Left kidney (tissue), 8 donors: ENCODE results near the gene ZNF785. TPM values are rescaled to one million over a fixed set of nuclear protein-coding genes. Genes with fewer than 3 reads are reported as not detected.
A peak's percentile ranks its signal among the peaks of the same experiment; 100 is the strongest.
"Not testable (repeated sequence)": the region's sequence is repeated elsewhere in the genome, so short reads cannot be mapped to it uniquely, and the experiment has no call there.

Experiments
- DNase-seq: peaks from one replicate; pipeline ENCODE4 v3.0.0-alpha.2; 2013
- long read RNA-seq, 8 donors: transcript quantifications; one replicate each; lab custom pipeline, GENCODE V29; 2026
- polyA plus RNA-seq: library from polyadenylated mRNA; unstranded; fragments of 120-200 nt; gene quantifications from one replicate; pipeline ENCODE4 v1.2.1, GENCODE V29; 2013; ENCODE audit not compliant: insufficient read length

The ZNF785 gene
- polyA plus RNA-seq: 30.0 TPM
- long read RNA-seq, donor 1, transcript ZNF785-201 (3 exons, 3,282 nt): major isoform, 9 of 9 reads
- long read RNA-seq, donor 1, partial matches to known transcripts: 0 of 9 reads
- long read RNA-seq, donor 1, other reads (novel, unspliced or antisense): 0 of 9 reads
- long read RNA-seq, donor 2, transcript ZNF785-201 (3 exons, 3,282 nt): major isoform, 10 of 10 reads
- long read RNA-seq, donor 2, partial matches to known transcripts: 0 of 10 reads
- long read RNA-seq, donor 2, other reads (novel, unspliced or antisense): 0 of 10 reads
- long read RNA-seq, donor 3, partial matches to known transcripts: 0 of 3 reads
- long read RNA-seq, donor 3, other reads (novel, unspliced or antisense): 0 of 3 reads
- long read RNA-seq, donor 4, partial matches to known transcripts: 0 of 1 reads
- long read RNA-seq, donor 4, other reads (novel, unspliced or antisense): 0 of 1 reads
- long read RNA-seq, donor 5, partial matches to known transcripts: 0 of 4 reads
- long read RNA-seq, donor 5, other reads (novel, unspliced or antisense): 0 of 4 reads
- long read RNA-seq, donor 6, partial matches to known transcripts: 0 of 3 reads
- long read RNA-seq, donor 6, other reads (novel, unspliced or antisense): 0 of 3 reads
- long read RNA-seq, donor 7, transcript ZNF785-201 (3 exons, 3,282 nt): major isoform, 10 of 10 reads
- long read RNA-seq, donor 7, partial matches to known transcripts: 0 of 10 reads
- long read RNA-seq, donor 7, other reads (novel, unspliced or antisense): 0 of 10 reads
- long read RNA-seq, donor 8, transcript ZNF785-201 (3 exons, 3,282 nt): major isoform, 7 of 7 reads
- long read RNA-seq, donor 8, partial matches to known transcripts: 0 of 7 reads
- long read RNA-seq, donor 8, other reads (novel, unspliced or antisense): 0 of 7 reads

DNA sequence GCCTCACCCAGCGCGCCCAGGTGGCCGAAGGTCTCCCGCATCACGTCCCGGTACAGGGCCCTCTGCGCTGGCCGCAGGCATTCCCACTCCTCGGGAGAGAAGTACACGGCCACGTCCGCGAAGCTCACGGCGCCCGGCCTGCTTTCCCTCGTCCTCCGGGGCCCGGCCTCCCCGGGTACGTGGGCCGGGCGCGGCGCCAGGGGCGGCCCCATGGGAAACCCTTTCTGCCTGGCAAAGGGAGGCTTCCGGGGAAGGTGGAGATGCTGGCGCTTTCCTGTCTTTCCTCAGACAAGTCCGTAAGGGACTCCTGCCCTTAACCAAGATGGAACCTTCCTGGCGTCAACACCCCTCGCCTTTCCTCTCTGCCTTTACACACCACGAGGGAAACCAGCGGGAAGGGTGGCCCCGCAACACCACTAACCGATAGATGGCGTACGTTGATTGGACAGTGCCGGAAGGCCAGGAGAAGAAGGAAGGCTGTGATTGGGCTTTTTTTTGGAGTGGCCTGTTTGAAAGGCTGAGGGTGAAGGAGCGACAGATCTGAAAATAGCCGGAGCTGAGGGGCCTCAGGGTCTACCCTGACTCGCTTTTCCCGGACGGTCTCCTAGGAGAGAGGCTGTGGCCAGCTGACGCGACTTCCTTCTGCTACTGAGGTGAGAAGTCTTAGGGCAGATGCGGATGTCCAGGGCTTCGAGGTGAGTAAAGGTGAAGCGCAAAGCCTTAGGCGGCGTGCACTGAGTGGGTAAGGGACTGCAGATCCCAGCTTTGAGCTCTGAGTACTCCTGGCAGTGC is at the start of gene ZNF785:
Gene ZNF785 (minus strand): TSS at position 298 of the 792 bp plus-strand sequence. CDS start 86 bp downstream, at position 212.
- peak; percentile 99 for DNase-seq

DNA sequence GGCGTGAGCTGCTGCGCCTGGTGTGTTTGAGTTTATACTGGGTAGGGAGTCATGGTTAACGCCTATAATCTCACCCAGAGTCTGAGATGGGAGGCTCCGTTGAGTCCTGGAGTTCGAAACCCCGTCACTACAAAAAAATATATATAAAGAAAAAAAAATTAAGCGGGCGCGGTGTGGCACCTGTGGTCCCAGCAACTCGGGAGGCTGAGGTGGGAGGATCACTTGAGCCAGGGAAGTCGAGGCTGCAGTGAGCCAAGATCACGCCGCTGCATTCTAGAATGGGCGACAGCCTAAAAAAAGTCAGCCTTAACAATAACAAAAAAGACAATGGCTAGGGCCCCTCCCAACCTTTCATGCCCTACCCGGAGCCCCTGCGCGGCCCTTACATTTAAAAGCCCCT is 48.0 kb upstream of the ZNF785 start:
- no peak for DNase-seq

DNA sequence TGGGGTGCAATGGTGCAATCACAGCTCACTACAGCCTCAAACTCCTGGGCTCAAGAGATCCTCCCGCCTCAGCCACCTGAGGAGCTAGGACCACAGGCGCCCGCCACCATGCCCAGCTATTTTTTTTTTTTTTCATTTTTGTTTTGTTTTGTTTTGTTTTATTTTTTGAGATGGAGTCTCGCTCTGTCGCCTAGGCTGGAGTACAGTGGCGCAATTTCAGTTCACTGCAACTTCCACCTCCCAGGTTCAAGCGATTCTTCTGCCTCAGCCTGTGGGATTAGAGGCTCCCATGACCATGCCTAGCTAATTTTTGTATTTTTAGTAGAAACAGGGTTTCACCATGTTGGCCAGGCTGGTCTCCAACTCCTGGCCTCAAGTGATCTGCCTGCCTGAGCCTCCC is 47.0 kb upstream of the ZNF785 start:
- not testable (repeated sequence) for DNase-seq

DNA sequence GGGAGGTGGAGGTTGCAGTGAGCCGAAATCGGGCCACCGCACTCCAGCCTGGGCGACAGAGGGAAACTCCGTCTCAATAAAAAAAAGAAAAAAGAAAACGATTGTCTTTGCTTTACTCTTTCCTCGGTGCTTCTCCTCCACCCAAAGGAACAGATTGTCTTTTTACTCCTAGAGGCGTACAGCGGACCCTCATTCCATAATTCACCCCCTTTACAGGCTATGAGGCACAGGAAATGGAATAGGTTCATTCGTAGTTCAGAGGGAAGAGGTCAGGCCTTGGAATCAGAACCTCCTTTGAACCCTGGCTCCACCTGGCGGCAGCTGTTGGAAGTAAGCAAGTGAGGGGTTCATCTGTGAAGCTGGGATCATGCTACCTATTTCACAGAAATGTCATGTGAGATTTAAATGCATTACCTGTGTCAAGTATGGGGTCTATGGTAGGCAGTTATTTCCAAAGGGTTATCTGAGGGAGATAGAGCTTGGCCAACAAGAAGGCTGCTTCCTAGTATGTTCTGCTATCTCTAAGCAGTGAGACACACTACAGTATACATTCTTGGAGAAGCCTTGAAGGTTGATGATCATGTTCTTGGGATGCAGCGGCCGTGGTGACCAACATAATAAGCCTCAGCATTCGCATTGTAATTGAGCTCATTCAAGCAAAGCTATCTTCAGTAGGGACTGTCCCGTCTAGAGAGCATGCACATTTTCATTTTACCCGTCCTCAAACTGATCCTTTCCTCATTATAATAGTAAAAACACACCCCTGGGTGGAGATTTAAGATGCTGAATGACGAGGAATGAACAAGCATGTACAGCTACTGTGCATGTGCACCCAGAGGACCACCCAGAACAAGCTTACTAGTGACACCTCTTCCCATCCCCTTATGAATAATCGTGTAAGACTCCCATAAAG is 43.4 kb upstream of the ZNF785 start:
- peak; percentile 92 for DNase-seq

DNA sequence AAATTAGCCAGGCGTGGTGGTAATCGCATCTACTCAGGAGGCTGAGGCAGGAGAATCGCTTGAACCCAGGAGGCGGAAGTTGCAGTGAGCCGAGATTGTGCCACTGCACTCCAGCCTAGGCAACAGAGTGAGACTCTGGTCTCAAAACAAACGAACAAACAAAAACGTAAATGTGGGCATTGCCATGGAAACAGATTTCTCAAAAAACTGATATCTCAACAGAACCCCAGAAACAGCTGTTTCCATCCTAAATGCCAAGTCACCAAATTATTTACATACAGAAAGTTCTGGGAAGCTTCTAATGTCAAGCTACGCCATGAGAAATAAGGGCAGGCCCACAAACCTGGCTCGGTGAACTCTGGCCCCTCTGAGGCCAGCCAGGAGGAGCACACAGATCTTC is 40.7 kb upstream of the ZNF785 start:
- no peak for DNase-seq

DNA sequence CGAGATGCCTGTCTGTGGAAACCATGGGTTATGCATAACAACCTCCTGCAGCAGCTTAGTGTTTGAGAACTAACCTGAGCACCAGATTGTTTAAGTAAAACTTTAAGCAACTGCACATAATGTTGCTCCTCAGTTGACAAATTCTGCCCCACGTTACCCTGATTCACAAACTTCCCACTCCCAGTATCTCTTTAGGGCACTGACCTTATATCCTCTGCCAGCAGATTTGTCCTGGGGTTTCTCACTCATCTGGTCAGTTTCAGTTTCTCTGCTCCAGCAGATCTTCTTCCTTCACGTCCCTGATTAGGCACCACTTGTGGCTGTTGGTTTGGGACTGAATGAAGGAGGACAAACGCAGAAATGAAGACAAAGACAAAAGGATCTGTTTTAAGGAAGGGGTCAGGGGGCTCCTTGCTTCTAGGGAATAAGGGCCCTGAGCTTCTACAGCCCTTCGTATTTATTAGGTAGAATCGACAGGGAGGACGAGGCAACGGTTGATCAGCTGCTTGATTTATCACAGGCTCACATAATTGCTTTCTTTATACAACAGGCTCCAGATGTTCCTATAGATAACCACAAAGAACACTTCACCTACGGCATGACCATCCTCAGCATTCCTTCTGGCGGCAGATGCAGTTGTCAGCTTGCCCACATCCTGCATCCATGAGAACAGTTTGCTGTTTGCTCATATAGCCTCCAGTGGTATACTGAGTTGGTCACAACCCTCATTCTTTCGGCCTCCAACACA is 38.2 kb upstream of the ZNF785 start:
- no peak for DNase-seq

DNA sequence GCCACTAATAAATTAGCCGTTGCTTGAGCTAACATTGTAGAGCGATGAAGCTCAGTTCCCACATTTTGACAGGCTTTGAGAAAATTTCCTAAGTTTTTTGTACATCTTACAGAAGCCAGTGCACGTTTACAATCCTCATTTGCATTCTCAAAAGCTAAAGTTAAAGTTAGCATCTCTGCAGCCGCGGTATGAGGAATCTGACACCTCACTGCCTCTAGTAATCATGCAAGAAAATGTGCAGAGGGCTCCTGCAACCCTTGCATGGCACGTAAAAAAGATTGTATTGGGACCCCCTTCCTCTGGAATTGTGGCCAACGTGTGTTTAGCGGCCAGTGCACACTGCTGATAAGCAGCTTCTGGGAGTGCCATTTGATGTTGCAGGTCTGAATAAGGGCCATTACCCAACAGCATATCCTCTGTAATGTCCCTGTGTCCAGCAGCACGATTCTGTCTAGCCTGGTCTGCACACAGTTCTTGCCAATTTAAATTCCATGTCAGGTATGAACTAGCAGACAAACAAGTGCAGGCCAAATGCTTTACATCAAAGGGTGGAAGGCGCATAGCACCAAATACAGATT is 37.0 kb upstream of the ZNF785 start:
- DNase-seq: no peak

DNA sequence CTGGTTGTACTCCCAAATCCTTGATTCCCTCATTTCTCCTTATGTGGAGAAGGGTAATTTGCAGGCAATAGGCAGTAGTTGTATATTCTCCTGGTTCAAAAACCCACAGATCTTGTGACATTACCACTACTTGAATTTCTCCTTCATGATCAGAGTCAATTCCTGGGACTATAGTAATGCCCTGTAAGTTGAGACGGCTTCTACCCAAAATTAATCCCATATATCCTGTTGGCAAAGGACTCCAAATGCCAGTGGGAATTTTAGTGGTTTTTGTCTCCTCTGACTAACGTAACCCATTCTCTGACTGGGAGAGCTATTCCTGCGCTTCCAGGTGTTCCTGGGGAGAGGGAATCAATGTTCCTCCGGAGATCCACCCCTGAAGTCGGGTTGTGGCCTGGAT is 36.3 kb upstream of the ZNF785 start:
- DNase-seq: no peak

DNA sequence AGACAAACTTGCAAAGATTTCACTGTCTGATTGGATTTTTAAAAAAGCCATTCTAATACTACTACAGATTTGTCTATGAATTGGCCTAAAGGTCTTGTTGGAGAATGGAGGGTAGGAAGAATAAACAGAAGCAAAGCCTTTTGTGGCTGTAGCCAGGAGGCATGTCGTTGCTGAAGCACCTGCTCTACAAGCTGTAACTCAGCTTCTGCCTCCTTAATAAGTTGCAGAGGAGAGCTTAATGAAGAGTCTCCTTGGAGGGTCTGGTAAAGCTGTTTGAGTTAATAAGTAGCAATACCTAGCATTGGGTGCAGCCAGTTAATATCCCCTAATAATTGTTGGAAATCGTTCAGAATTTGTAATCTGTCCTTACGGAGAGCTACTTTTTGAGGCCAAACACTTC is 34.7 kb upstream of the ZNF785 start:
- no peak for DNase-seq

DNA sequence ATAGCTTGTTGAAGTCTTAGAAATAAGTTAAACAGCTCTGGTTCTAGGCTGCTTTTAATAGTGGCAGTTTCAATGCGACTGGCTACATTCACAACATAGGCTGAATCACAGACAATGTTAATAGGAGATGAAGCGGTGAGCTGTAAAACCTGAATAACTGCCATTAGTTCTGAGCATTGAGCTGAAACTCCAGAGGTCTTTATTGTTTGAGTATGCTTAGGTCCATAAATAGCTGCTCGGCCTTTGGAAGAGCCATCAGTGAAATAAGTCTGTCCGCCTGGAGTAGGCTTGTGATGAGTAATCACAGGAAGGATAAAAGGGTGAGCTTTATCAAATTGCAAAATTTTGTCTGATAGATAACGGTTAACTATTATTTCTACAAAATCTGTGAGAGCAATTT is 34.1 kb upstream of the ZNF785 start:
- DNase-seq: no peak

DNA sequence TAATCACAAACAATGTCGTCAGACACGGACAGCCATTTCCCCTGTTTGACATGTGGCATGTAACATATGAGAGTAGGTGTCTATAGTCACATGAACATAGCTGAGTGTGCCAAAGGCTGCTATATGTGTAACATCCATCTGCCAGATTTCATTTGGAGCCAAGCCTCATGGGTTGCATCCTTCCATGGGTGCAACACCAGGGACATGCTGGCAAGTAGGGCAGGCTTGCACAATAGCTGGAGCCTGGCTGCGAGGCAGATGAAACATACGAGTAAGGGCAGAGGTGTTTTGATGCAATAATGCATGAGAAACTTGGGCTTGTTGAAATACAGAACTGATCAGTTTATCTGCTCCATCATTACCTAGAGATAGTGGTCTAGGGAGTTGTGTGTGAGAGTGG is 33.7 kb upstream of the ZNF785 start:
- DNase-seq: no peak

DNA sequence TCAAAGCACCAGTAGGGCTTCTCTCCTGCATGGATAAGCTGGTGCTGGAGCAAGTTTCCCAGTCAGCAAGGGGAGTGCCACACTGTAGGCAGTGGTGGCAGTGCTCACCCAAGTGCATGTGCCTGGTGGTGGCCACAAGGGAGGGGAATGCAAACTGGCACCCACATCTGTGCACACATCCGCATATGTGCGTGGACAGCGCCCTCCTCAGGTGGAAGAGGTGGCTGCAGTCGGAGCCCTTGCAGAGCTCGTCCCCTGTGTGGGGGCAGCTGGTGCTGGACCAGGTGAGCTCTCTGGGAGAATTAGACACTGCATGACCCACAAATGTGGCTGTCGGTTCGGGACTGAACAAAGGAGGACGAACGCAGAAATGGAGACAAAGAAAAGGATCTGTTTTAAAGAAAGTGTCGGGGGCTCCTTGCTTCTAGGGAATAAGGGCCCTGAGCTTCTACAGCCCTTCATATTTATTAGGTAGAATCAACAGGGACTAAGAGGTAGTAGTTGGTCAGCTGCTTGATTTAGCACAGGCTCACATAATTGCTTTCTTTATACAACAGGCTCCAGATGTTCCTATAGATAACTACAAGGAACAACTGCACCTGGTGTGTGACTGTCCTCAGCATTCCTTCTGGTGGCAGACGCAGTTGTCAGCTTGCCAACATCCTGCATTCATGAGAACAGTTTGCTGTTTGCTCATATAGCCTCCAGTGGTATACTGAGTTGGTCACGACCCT is 30.0 kb upstream of the ZNF785 start:
- no peak for DNase-seq

DNA sequence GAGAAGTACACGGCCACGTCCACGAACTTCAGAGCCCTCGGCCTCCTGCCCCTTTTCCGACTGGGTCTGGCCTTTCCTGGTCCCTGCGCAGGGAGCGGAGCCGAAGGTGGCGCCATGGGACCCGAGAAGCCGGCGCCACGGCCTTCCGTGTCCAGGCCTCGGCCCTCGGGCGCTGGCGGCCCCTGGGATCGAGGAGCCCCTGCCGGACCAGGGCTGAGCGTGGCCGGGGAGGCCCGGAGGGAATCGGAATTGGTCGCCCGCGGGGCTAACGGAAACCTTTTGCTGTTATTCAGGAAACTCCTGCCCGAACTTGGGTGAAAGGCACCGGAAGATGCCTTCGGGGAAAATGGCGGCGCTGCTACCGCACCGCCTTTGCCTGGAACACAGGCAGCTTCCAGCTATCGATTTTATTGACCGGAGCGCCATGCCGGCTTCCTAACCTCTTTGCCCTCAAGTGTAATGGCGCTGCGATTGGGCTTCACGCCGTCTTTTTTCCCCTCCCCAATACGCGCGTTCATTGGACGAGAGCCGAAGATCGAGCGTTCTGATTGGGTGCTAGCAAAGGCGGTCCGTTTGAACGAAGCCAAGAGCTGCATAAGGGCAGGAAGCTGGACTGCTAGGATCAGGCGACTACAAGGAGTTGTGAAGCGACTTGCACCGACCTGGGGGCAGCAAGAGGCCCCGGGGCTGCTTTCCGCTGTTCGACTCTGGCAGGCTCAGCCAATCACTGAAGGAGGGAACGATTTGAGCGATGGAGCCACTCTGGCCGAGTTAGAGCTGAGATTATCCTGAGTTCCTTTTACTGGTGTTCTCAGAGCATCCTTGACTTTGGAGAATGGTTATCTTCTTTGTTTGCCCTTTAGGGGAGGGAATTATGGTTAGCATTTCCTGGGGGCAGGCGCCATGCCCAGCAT is 24.7 kb upstream of the ZNF785 start, which contains the start of gene ZNF689:
Gene ZNF689 (minus strand): TSS at position 464 of the 914 bp plus-strand sequence. CDS start 348 bp downstream, at position 116.
- peak; percentile 99 for DNase-seq

DNA sequence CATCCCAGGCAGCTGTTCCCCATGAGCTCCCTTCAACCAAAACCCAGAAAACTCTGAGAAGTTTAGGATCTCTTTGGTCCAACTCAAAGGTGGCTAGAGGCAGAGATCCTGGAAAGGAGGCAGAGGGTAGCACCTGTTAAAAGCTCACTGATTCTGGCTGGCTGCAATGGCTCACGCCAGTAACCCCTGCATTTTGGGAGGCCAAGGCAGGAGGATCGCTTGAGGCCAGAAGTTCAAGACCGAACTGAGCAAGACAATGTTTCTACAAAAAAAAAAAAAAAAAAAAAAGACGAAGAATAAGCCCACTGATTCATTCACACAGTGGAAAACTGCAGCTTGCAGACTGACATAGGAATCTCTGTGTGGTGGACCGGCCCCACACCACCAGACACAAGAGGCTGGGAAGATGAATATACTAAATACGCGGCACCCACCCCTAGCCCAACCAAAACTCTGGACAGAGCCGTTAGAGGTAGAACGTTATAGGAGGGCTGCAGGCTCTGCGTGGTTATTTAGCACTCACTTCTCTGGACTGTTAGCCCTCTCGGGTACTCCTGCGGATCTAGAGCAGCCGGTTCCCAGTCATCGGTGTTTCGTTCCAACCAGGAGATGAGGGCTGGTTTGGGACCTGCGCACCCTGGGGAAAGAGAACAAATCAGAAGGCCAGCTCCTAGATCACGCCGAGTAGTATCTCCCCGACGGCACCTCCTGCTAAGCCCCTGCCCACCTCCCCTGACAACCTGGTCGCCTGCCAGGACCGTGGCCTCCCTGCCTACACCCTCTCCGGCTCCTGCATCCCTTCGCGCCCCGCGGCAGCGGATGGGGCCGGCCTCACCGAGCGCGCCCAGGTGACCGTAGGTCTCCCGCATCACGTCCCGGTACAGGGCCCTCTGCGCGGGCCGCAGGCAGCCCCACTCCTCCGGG is 23.8 kb upstream of the ZNF785 start:
- no peak for DNase-seq

DNA sequence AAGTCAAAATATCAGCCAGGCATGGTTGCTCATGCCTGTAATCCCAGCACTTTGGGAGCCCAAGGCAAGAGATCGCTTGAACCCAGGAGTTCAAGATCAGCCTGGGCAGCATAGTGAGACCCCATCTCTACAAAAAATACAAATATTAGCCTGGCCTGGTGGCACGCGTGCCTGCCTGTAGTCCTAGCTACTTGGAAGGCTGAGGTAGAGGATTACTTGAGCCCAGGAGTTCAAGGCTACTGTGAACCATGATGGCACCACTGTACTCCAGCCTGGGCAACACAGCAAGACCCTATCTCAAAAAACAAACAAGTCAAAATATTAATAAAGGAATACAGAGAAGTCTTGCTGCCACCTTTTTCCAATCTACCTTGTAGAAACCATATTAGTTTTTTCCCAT is 20.5 kb upstream of the ZNF785 start:
- DNase-seq: no peak

DNA sequence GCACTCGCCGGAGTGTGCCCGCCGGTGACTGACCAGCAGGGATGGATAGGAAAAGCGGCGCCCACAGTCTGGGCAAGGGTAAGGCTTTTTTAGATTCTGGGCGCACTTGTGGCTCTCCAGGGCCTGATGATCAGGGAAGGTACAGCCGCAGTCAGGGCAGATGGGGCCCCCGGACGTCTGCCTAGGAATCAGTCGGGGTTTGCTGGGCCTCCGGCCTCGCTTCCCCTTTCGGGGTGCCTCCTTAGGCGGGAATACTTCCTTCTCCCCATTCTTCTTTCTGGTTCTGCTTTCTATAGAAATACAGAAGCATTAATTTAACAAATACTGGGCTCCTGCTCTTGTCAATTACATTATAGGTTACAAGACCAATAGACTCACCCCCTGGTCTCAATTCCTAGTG is 19.7 kb upstream of the ZNF785 start:
- DNase-seq: no peak
